ENCODE measurements around the gene ECHDC3.

- TF ChIP-seq SMC3 (IDR thresholded peaks at IDR 0.05; ENCODE audit: borderline replicate concordance, low read length) (no peak), HCFC1 (IDR thresholded peaks at IDR 0.05; ENCODE audit: low read length) (no peak), RFX5 (IDR thresholded peaks at IDR 0.05; ENCODE audit: low read depth, low read length) (no peak), EZH2 (IDR thresholded peaks at IDR 0.05; ENCODE audit: borderline replicate concordance, control insufficient read depth, low read depth, low read length) (no peak), SUZ12 (IDR thresholded peaks at IDR 0.05; ENCODE audit: unreplicated experiment) (no peak), ATF2 (IDR thresholded peaks at IDR 0.05; ENCODE audit: low read length) (no peak), ZZZ3 (IDR thresholded peaks at IDR 0.05; ENCODE audit: control insufficient read depth, insufficient read length, low read depth) (no peak), IKZF1 (conservative IDR thresholded peaks at IDR 0.05) (no peak), MEF2A (IDR thresholded peaks at IDR 0.05; ENCODE audit: insufficient read depth, low read depth, low read length) (no peak), TCF3 (IDR thresholded peaks at IDR 0.05; ENCODE audit: borderline replicate concordance, insufficient read depth, low read depth, low read length) (no peak)
- TF ChIP-seq, protein P1, sequence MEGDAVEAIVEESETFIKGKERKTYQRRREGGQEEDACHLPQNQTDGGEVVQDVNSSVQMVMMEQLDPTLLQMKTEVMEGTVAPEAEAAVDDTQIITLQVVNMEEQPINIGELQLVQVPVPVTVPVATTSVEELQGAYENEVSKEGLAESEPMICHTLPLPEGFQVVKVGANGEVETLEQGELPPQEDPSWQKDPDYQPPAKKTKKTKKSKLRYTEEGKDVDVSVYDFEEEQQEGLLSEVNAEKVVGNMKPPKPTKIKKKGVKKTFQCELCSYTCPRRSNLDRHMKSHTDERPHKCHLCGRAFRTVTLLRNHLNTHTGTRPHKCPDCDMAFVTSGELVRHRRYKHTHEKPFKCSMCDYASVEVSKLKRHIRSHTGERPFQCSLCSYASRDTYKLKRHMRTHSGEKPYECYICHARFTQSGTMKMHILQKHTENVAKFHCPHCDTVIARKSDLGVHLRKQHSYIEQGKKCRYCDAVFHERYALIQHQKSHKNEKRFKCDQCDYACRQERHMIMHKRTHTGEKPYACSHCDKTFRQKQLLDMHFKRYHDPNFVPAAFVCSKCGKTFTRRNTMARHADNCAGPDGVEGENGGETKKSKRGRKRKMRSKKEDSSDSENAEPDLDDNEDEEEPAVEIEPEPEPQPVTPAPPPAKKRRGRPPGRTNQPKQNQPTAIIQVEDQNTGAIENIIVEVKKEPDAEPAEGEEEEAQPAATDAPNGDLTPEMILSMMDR (IDR thresholded peaks at IDR 0.05 in 2 of 3, conservative IDR thresholded peaks at IDR 0.05 in 1 of 3; ENCODE audit: control insufficient read depth in 2 of 3, extremely low read depth in 1 of 3, insufficient read depth in 1 of 3, low read depth in 3 of 3, low read length in 3 of 3), result no peak
- TF ChIP-seq, protein P2, sequence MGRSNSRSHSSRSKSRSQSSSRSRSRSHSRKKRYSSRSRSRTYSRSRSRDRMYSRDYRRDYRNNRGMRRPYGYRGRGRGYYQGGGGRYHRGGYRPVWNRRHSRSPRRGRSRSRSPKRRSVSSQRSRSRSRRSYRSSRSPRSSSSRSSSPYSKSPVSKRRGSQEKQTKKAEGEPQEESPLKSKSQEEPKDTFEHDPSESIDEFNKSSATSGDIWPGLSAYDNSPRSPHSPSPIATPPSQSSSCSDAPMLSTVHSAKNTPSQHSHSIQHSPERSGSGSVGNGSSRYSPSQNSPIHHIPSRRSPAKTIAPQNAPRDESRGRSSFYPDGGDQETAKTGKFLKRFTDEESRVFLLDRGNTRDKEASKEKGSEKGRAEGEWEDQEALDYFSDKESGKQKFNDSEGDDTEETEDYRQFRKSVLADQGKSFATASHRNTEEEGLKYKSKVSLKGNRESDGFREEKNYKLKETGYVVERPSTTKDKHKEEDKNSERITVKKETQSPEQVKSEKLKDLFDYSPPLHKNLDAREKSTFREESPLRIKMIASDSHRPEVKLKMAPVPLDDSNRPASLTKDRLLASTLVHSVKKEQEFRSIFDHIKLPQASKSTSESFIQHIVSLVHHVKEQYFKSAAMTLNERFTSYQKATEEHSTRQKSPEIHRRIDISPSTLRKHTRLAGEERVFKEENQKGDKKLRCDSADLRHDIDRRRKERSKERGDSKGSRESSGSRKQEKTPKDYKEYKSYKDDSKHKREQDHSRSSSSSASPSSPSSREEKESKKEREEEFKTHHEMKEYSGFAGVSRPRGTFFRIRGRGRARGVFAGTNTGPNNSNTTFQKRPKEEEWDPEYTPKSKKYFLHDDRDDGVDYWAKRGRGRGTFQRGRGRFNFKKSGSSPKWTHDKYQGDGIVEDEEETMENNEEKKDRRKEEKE (IDR thresholded peaks at IDR 0.05), result no peak
Observed at GRCh38 chr10:11789306-11789705, 47.1 kb downstream of the ECHDC3 start.
